Left ventricle myocardium inferior (tissue), 1 donor: ENCODE results near the gene TADA2B. TPM values are rescaled to one million over a fixed set of nuclear protein-coding genes. Genes with fewer than 3 reads are reported as not detected.

Experiments
- DNase-seq: peaks from one replicate; pipeline ENCODE4 v3.0.0-alpha.2; 2020
- H3K27ac ChIP-seq: fragments of 200-600 bp; replicated peaks from 2 replicates; pipeline ENCODE4 v1.8.0; 2021
- H3K27me3 ChIP-seq: fragments of 200-600 bp; 2 replicates; pipeline ENCODE4 v1.8.0; 2021; ENCODE audit warnings: low read depth
- H3K36me3 ChIP-seq: fragments of 200-600 bp; 2 replicates; pipeline ENCODE4 v1.8.0; 2021
- H3K4me1 ChIP-seq: fragments of 200-600 bp; 2 replicates; pipeline ENCODE4 v1.8.0; 2021
- H3K4me3 ChIP-seq: fragments of 200-600 bp; 2 replicates; pipeline ENCODE4 v1.8.0; 2021; ENCODE audit warnings: mild to moderate bottlenecking, moderate library complexity
- H3K9me3 ChIP-seq: fragments of 200-600 bp; replicated peaks from 2 replicates; pipeline ENCODE4 v1.8.0; 2021
- CTCF ChIP-seq: fragments of 200-600 bp; IDR thresholded peaks from 2 replicates; pipeline ENCODE4 v1.8.0; 2021; ENCODE audit warnings: antibody characterized with exemption, mild to moderate bottlenecking, borderline replicate concordance
- intact Hi-C: fragments of 100-400 bp; cut with micrococcal nuclease; formaldehyde crosslinking; loops from one replicate; pipeline ENCODE4 v1.11.0; 2022
- long read RNA-seq: library from polyadenylated mRNA; unstranded; transcript quantifications from one replicate; pipeline ENCODE4 v2.0.0, GENCODE V29; 2021
- total RNA-seq: library from RNA; stranded (reverse); fragmentation: NEBNext Ultra II Directional; extraction: Animal tissue kit (Norgen Biotek cat#: 25700); gene quantifications from one replicate; pipeline ENCODE4 v1.2.1, GENCODE V29; 2021
- donor health status: DM: no; HTN: yes; CAD: no; lungs with severe emphysema.

Gene TADA2B
- total RNA-seq = 33.7 TPM
- long read RNA-seq, full-length matches to known transcripts = 156 of 160 reads
- long read RNA-seq, partial matches to known transcripts = 0 of 160 reads
- long read RNA-seq, other reads (novel, unspliced or antisense) = 4 of 160 reads

DNA sequence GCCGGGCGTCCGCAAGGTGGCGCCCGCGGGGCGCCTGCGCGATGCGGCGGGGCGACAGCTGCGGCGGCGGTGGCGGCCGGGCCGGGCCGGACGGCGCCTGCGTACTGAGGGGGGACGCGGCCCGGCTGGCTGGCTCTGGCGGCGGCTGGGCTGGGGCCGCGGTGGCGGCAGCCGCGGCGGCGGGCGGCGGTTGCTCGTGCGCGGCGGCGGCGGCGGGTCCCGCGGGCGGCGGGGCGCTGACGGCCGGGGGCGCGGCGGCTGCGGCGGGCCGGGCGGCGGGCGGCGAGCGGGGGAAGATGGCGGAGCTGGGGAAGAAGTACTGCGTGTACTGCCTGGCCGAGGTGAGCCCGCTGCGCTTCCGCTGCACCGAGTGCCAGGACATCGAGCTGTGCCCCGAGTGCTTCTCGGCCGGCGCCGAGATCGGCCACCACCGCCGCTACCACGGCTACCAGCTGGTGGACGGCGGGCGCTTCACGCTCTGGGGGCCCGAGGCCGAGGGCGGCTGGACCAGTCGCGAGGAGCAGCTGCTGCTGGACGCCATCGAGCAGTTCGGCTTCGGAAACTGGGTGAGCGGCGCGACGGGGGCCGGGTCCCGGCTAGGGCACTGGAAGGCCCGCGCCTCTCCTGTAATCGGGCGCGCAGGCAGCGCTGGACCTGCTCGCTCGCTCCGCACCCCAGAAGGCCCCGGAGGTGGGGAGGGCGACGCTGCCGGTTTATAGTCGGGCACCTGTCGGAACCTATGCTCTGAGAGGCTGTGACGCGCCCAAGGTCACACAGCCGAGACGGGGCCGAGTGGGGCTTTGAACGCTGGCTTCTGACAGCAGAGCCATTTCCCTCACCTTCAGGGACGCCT is at the start of gene TADA2B:
Gene TADA2B (plus strand): TSS at position 89 of the 853 bp plus-strand sequence. CDS start 208 bp downstream, at position 297.
- Histone ChIP-seq H3K36me3 (no peaks in the 10 kb centered on the region), H3K9me3 (no peaks in the 10 kb centered on the region), H3K4me3 (peak within 1 kb of the TSS; percentile 96), H3K4me1 (peaks cover 70% of the 10 kb centered on the region), H3K27ac (peak within 1 kb of the TSS; percentile 96), H3K27me3 (no peaks in the 10 kb centered on the region)
- peak; percentile 36 for DNase-seq
- intact Hi-C loops = no loop called here
- TF ChIP-seq CTCF = no peak

GRCh38 chr4:6996481-6996880 is 46.7 kb upstream of the TADA2B start:
- no peak for DNase-seq
- intact Hi-C loops = no loop called here
- Histone ChIP-seq H3K27me3 (no peaks in the 10 kb centered on the region), H3K4me3 (no peak overlapping the region), H3K36me3 (peaks cover 69% of the 10 kb centered on the region), H3K27ac (no peak overlapping the region), H3K9me3 (no peaks in the 10 kb centered on the region), H3K4me1 (peaks cover 20% of the 10 kb centered on the region)
- TF ChIP-seq CTCF = no peak

DNA sequence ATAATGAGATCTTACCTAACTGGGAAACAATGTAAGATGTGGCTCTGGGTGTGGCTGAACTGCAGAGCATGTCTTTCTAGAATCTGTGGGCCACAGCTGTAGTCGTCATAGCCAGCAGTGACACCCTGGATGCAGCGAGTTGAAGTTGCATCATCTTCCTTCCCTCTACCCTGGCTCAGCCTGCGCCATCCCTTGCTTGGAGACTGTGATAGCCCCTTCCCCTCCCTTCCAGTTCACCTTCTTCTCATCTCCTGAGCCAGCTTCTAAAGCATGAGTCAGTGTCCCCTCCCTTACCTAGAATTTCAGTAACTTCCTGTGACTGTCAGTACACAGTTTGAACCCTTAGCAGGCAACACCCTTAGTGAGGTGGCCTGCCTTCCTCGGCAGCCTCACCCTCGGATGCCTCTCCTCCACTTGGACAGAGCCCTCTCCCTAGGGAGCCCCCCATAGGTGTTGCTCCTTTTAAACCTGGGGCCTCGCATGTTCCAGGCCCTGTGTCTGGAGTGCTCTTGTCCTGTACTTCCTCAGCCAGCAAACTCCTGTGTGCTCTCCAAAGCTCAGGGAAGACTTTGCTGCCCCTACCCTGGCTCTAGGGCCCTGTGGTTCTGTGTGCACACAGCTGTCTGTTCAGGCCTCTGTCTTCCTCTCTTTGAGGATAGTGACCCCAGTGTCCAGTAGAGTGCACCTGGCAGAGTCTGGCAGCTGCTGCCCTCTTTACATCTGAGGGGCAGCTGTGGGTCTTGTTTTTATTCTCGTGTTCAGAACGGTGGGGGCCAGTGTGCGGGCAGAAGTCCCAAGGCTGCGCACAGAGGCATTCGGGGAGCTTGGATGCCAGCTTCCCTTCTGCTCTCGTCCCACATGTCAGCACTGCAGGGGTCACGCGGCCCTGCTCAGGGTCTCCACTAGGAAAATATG is 43.7 kb upstream of the TADA2B start:
- no peak for DNase-seq
- peaks cover 91% of the 10 kb centered on the region for H3K36me3 ChIP-seq
- intact Hi-C loops = no loop called here
- H3K27ac ChIP-seq = no peak overlapping the region
- no peak overlapping the region for H3K4me3 ChIP-seq
- TF ChIP-seq CTCF = no peak
- H3K4me1 ChIP-seq = no peaks in the 10 kb centered on the region
- H3K9me3 ChIP-seq = no peaks in the 10 kb centered on the region
- no peaks in the 10 kb centered on the region for H3K27me3 ChIP-seq

- H3K27me3 ChIP-seq = no peaks in the 10 kb centered on the region
- no peaks in the 10 kb centered on the region for H3K4me1 ChIP-seq
- no peak for DNase-seq
- intact Hi-C loops = no loop called here
- H3K9me3 ChIP-seq = no peaks in the 10 kb centered on the region
- TF ChIP-seq CTCF = no peak
- H3K36me3 ChIP-seq = peaks cover 90% of the 10 kb centered on the region
- no peak overlapping the region for H3K27ac ChIP-seq
- no peak overlapping the region for H3K4me3 ChIP-seq
Measured at GRCh38 chr4:7000421-7001176, 42.6 kb upstream of the TADA2B start.

GRCh38 chr4:7001271-7001670 is 41.9 kb upstream of the TADA2B start:
- DNase-seq = no peak
- H3K27me3 ChIP-seq = no peaks in the 10 kb centered on the region
- intact Hi-C loops = no loop called here
- peaks cover 90% of the 10 kb centered on the region for H3K36me3 ChIP-seq
- no peak for TF ChIP-seq CTCF
- H3K4me3 ChIP-seq = no peak overlapping the region
- H3K4me1 ChIP-seq = no peaks in the 10 kb centered on the region
- no peaks in the 10 kb centered on the region for H3K9me3 ChIP-seq
- no peak overlapping the region for H3K27ac ChIP-seq
